IgD-negative memory B cell (primary cell): ENCODE data around the gene CHN2. TPM values are rescaled to one million over a fixed set of nuclear protein-coding genes. Genes with fewer than 3 reads are reported as not detected.
A peak's percentile ranks its signal among the peaks of the same experiment; 100 is the strongest.
"Not testable (repeated sequence)": the region's sequence is repeated elsewhere in the genome, so short reads cannot be mapped to it uniquely, and the experiment has no call there.

ENCODE experiments used
- H3K27ac Mint-ChIP-seq, 3 donors: one replicate each; pipeline ENCODE4 v1.8.0; 2020 to 2022; ENCODE audit warnings: mild to moderate bottlenecking in 3 of 3, mixed read lengths in 3 of 3, moderate library complexity in 1 of 3
- H3K27me3 Mint-ChIP-seq: one replicate; pipeline ENCODE4 v1.8.0; 2021; ENCODE audit warnings: mixed read lengths
- H3K36me3 Mint-ChIP-seq: one replicate; pipeline ENCODE4 v1.8.0; 2020; ENCODE audit warnings: mild to moderate bottlenecking, mixed read lengths
- H3K4me1 Mint-ChIP-seq, 3 donors: one replicate each; pipeline ENCODE4 v1.8.0; 2020 to 2022; ENCODE audit warnings: mixed read lengths in 3 of 3, mild to moderate bottlenecking in 1 of 3
- H3K4me3 Mint-ChIP-seq, 4 donors: one replicate each; pipeline ENCODE4 v1.8.0; 2020 to 2022; ENCODE audit warnings: mild to moderate bottlenecking in 4 of 4, mixed read lengths in 4 of 4, moderate library complexity in 3 of 4
- H3K9me3 Mint-ChIP-seq, 3 donors: one replicate each; pipeline ENCODE4 v1.8.0; 2020 to 2021; ENCODE audit warnings: mixed read lengths in 3 of 3, mild to moderate bottlenecking in 1 of 3
- polyA plus RNA-seq: library from polyadenylated mRNA; unstranded; fragments of 300-500 nt; fragmentation: Illumina TruSeq; gene quantifications from one replicate; pipeline ENCODE4 v1.2.3, GENCODE V29; 2021

CHN2 gene
- polyA plus RNA-seq, 1 donor from 2014 or later: 3.0 TPM

GRCh38 chr7:29248713-29249382 lies 54.3 kb downstream of the CHN2 start:
- H3K9me3 Mint-ChIP-seq: no peaks in the 10 kb centered on the region
- peaks cover 7 to 13% (median 12%) of the 10 kb centered on the region in 3 donors for H3K4me1 Mint-ChIP-seq
- no peaks in the 10 kb centered on the region for H3K36me3 Mint-ChIP-seq
- H3K27ac Mint-ChIP-seq: peak overlapping the region in 2 of 3 donors; percentile 8 to 10
- H3K4me3 Mint-ChIP-seq: no peak overlapping the region
- peaks cover 3% of the 10 kb centered on the region for H3K27me3 Mint-ChIP-seq

GRCh38 chr7:29249383-29249750 lies 54.8 kb downstream of the CHN2 start:
- Mint-ChIP-seq H3K4me3 (no peak overlapping the region), H3K36me3 (no peaks in the 10 kb centered on the region), H3K4me1 (peaks cover 1 to 8% (median 7%) of the 10 kb centered on the region in 3 donors), H3K27me3 (peaks cover 3% of the 10 kb centered on the region), H3K27ac (no peak overlapping the region), H3K9me3 (no peaks in the 10 kb centered on the region)

- no peak overlapping the region for H3K4me3 Mint-ChIP-seq
- H3K4me1 Mint-ChIP-seq: peaks cover 0 to 7% (median 4%) of the 10 kb centered on the region in 3 donors
- peaks cover 3% of the 10 kb centered on the region for H3K27me3 Mint-ChIP-seq
- no peaks in the 10 kb centered on the region for H3K9me3 Mint-ChIP-seq
- H3K27ac Mint-ChIP-seq: no peak overlapping the region
- H3K36me3 Mint-ChIP-seq: no peaks in the 10 kb centered on the region
Measured at GRCh38 chr7:29249860-29250259, 55.3 kb downstream of the CHN2 start.

- Mint-ChIP-seq H3K36me3 (no peaks in the 10 kb centered on the region), H3K4me1 (peaks cover 0 to 7% (median 4%) of the 10 kb centered on the region in 3 donors), H3K27me3 (peaks cover 1% of the 10 kb centered on the region), H3K27ac (no peak overlapping the region), H3K4me3 (no peak overlapping the region), H3K9me3 (no peaks in the 10 kb centered on the region)
Measured at GRCh38 chr7:29253225-29253624, 58.6 kb downstream of the CHN2 start.

- Mint-ChIP-seq H3K27ac (peak overlapping the region in 1 of 3 donors; percentile 1), H3K36me3 (no peaks in the 10 kb centered on the region), H3K4me1 (no peaks in the 10 kb centered on the region)
Measured at GRCh38 chr7:29254591-29254990, 60.0 kb downstream of the CHN2 start.

GRCh38 chr7:29255199-29255878 lies 60.8 kb downstream of the CHN2 start:
- H3K9me3 Mint-ChIP-seq: no peaks in the 10 kb centered on the region
- H3K27me3 Mint-ChIP-seq: peaks cover 1% of the 10 kb centered on the region
- H3K4me3 Mint-ChIP-seq: no peak overlapping the region
- H3K4me1 Mint-ChIP-seq: no peaks in the 10 kb centered on the region
- no peaks in the 10 kb centered on the region for H3K36me3 Mint-ChIP-seq
- H3K27ac Mint-ChIP-seq: no peak overlapping the region

More at GRCh38 chr7:29254591-29254990, 60.0 kb downstream of the CHN2 start:
- H3K27me3 Mint-ChIP-seq: peaks cover 1% of the 10 kb centered on the region
- H3K4me3 Mint-ChIP-seq: no peak overlapping the region
- H3K9me3 Mint-ChIP-seq: no peaks in the 10 kb centered on the region

- H3K27ac Mint-ChIP-seq: no peak overlapping the region
- peaks cover 1% of the 10 kb centered on the region for H3K27me3 Mint-ChIP-seq
- no peaks in the 10 kb centered on the region for H3K9me3 Mint-ChIP-seq
- no peaks in the 10 kb centered on the region for H3K36me3 Mint-ChIP-seq
- H3K4me3 Mint-ChIP-seq: no peak overlapping the region
- no peaks in the 10 kb centered on the region for H3K4me1 Mint-ChIP-seq
Measured at GRCh38 chr7:29255906-29256692, 61.5 kb downstream of the CHN2 start.

GRCh38 chr7:29256693-29257002 lies 62.1 kb downstream of the CHN2 start:
- peaks cover 1% of the 10 kb centered on the region for H3K27me3 Mint-ChIP-seq
- no peaks in the 10 kb centered on the region for H3K4me1 Mint-ChIP-seq
- no peaks in the 10 kb centered on the region for H3K36me3 Mint-ChIP-seq
- no peaks in the 10 kb centered on the region for H3K9me3 Mint-ChIP-seq
- H3K4me3 Mint-ChIP-seq: no peak overlapping the region
- H3K27ac Mint-ChIP-seq: no peak overlapping the region

GRCh38 chr7:29258951-29259350 lies 64.4 kb downstream of the CHN2 start:
- H3K27ac Mint-ChIP-seq: peak overlapping the region in 1 of 3 donors; percentile 56
- no peaks in the 10 kb centered on the region for H3K4me1 Mint-ChIP-seq
- no peaks in the 10 kb centered on the region for H3K36me3 Mint-ChIP-seq
- H3K4me3 Mint-ChIP-seq: no peak overlapping the region
- H3K27me3 Mint-ChIP-seq: no peaks in the 10 kb centered on the region
- no peaks in the 10 kb centered on the region for H3K9me3 Mint-ChIP-seq

GRCh38 chr7:29262191-29262917 lies 67.8 kb downstream of the CHN2 start:
- H3K4me1 Mint-ChIP-seq: no peaks in the 10 kb centered on the region
- H3K27me3 Mint-ChIP-seq: peaks cover 2% of the 10 kb centered on the region
- no peak overlapping the region for H3K4me3 Mint-ChIP-seq
- H3K27ac Mint-ChIP-seq: no peak overlapping the region
- H3K9me3 Mint-ChIP-seq: peaks cover 0 to 4% (median 0%) of the 10 kb centered on the region in 3 donors
- H3K36me3 Mint-ChIP-seq: no peaks in the 10 kb centered on the region

- not testable (repeated sequence) for H3K27me3 Mint-ChIP-seq, H3K36me3 Mint-ChIP-seq, H3K4me1 Mint-ChIP-seq
Measured at GRCh38 chr7:29263601-29264207, 69.1 kb downstream of the CHN2 start.

GRCh38 chr7:29265208-29265923 lies 70.8 kb downstream of the CHN2 start:
- Mint-ChIP-seq H3K9me3 (peaks cover 0 to 4% (median 0%) of the 10 kb centered on the region in 3 donors), H3K36me3 (no peaks in the 10 kb centered on the region), H3K4me3 (no peak overlapping the region), H3K4me1 (no peaks in the 10 kb centered on the region), H3K27ac (no peak overlapping the region), H3K27me3 (peaks cover 3% of the 10 kb centered on the region)

More at GRCh38 chr7:29263601-29264207, 69.1 kb downstream of the CHN2 start:
- not testable (repeated sequence) for H3K9me3 Mint-ChIP-seq, H3K4me3 Mint-ChIP-seq, H3K27ac Mint-ChIP-seq

GRCh38 chr7:29269935-29270334 lies 75.4 kb downstream of the CHN2 start:
- peaks cover 0 to 4% (median 0%) of the 10 kb centered on the region in 3 donors for H3K9me3 Mint-ChIP-seq
- no peaks in the 10 kb centered on the region for H3K36me3 Mint-ChIP-seq
- H3K4me1 Mint-ChIP-seq: peaks cover 6 to 12% (median 9%) of the 10 kb centered on the region in 3 donors

More at GRCh38 chr7:29269935-29270334, 75.4 kb downstream of the CHN2 start:
- Mint-ChIP-seq H3K27me3 (peaks cover 3% of the 10 kb centered on the region), H3K4me3 (no peak overlapping the region), H3K27ac (no peak overlapping the region)
